PFSK-1 (cell line): Measurements from ENCODE around the gene KRT40.

Experiments
- FOXP2 ChIP-seq: optimal IDR thresholded peaks from 2 replicates; pipeline ENCODE3; 2011; ENCODE audit warnings: borderline replicate concordance, control low read depth, inconsistent platforms; ENCODE audit not compliant: insufficient read depth; ENCODE audit errors: extremely low read length, extremely low read depth
- POLR2AphosphoS5 ChIP-seq: IDR thresholded peaks from 2 replicates; pipeline ENCODE4 v1.6.1; 2012; ENCODE audit warnings: low read depth, mild to moderate bottlenecking, control low read depth, low read length, moderate library complexity
- REST ChIP-seq, 2 experiments: IDR thresholded peaks; 2 replicates each; pipeline versions ENCODE4 v1.6.1 to v1.8.0; 2011 to 2012; ENCODE audit warnings: low read depth in 2 of 2, low read length in 2 of 2, control low read depth in 1 of 2, inconsistent platforms in 1 of 2, mild to moderate bottlenecking in 1 of 2, moderate library complexity in 1 of 2; ENCODE audit not compliant: insufficient read depth in 1 of 2
- SIN3A ChIP-seq: IDR thresholded peaks from 2 replicates; pipeline ENCODE4 v1.6.1; 2012; ENCODE audit warnings: mild to moderate bottlenecking, low read length, moderate library complexity, borderline replicate concordance; ENCODE audit not compliant: insufficient read depth
- TAF1 ChIP-seq: IDR thresholded peaks from 2 replicates; pipeline ENCODE4 v1.6.1; 2012; ENCODE audit warnings: low read length, control low read depth, borderline replicate concordance; ENCODE audit not compliant: insufficient read depth

KRT40 gene

GRCh38 chr17:41020336-41020735 lies 36.2 kb upstream of the KRT40 start:
- TF ChIP-seq SIN3A (no peak), FOXP2 (no peak), TAF1 (no peak), REST (IDR thresholded peaks at IDR 0.05; ENCODE audit: insufficient read depth in 1 of 2, low read depth in 2 of 2, low read length in 2 of 2) (no peak), POLR2AphosphoS5 (no peak)

GRCh38 chr17:41019415-41019814 lies 35.3 kb upstream of the KRT40 start:
- TF ChIP-seq REST (IDR thresholded peaks at IDR 0.05; ENCODE audit: insufficient read depth in 1 of 2, low read depth in 2 of 2, low read length in 2 of 2) (no peak), FOXP2 (no peak), TAF1 (no peak), SIN3A (no peak), POLR2AphosphoS5 (no peak)

- TF ChIP-seq POLR2AphosphoS5 (no peak), FOXP2 (no peak), REST (IDR thresholded peaks at IDR 0.05; ENCODE audit: insufficient read depth in 1 of 2, low read depth in 2 of 2, low read length in 2 of 2) (no peak), TAF1 (no peak), SIN3A (no peak)
Observed at GRCh38 chr17:41018541-41018940, 34.4 kb upstream of the KRT40 start.

- no peak for TF ChIP-seq REST (IDR thresholded peaks at IDR 0.05; ENCODE audit: insufficient read depth in 1 of 2, low read depth in 2 of 2, low read length in 2 of 2)
- no peak for TF ChIP-seq FOXP2
- no peak for TF ChIP-seq SIN3A
- TF ChIP-seq POLR2AphosphoS5: no peak
- no peak for TF ChIP-seq TAF1
Observed at GRCh38 chr17:41016578-41017215, 32.6 kb upstream of the KRT40 start.
